GM19025 (cell line): ENCODE results near the gene IGSF1.
A peak's percentile ranks its signal among the peaks of the same experiment; 100 is the strongest.

Experiments
- ATAC-seq: cut with Tn5 transposase; IDR thresholded peaks from one replicate; pipeline ENCODE4 v1.9.1; 2021; ENCODE audit warnings: mild to moderate bottlenecking, low read depth, moderate library complexity; ENCODE audit not compliant: unreplicated experiment

The IGSF1 gene

DNA sequence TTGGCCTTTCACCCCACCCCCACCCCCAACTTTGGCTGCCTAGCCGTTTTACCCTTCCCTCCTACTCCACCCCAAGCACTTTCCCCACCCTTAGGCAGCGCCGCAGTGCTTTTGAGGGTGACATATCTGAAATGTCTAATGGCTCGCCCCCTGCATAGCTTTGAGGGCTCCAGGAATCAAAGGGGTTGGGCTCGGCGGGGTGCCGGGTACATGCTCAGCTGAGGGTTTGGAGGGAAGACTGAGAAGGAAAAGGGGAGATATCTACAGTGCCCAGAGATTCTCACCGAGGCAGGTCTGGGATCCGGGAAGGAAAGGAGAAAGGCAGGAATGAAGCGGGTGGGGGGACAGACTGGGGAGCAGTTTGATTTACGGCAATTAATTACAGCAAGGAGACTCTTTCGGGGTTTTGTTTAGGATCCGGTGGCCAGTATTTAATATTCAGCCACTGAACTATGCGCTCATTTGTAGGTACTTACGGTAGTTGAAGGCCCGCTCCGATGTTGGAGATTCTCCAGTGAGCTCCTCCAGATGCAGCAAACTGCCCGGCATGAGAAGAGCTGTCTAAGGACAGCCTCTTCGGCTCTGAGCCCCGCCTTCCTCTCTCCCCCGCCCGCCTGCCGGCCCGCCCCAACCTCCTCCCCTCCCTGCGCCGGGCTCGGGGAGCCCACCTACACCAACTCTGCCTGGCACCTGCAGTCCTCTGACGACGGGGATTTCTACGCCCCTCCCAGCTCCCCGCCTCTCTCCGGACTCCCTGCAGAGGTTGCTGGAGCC is at the start of gene IGSF1:
IGSF1 (minus strand) TSS at position 569 of the 774 bp plus-strand sequence. CDS start 2,632 bp downstream, outside the sequence.
- peak; percentile 93 for ATAC-seq

GRCh38 chrX:131332331-131332730 is 43.2 kb upstream of the IGSF1 start:
- no peak for ATAC-seq

DNA sequence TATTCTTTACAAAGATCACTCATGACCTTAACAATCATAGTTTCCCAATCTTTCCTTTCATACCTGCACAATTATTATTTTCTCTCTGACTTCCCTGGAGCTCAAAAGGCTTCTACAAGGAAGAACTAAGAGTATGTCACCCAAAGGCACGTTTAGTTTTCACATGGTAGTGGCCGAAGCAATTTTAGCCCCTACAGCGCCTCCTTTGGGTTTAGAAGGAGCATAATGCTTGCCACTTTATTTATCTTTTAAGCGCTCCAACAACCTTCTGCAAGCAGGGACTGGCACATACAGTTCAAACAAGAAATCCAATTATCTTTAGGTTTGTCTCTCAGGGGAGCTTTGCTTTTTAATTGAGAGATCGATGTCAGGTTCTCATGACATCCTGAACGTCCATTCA is 42.0 kb upstream of the IGSF1 start:
- ATAC-seq: no peak

DNA sequence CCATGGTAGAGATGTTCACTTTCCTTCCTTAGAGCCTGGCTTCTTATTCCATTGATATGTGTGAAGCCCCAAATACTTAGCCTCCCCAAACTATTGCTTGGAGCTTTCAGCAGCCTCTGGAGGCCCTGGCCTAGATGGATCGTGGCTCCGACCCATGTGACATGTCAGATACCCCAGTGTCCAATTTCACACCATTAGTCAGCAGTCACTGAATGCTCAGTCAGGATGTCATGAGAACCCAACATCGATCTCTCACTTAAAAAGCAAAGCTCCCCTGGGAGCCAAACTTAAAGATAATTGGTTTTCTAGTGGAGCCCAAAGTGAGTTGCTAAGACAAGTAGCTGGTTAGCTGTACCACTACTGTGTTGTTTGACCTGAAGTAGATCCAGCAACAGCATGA is 41.6 kb upstream of the IGSF1 start:
- ATAC-seq: no peak

DNA sequence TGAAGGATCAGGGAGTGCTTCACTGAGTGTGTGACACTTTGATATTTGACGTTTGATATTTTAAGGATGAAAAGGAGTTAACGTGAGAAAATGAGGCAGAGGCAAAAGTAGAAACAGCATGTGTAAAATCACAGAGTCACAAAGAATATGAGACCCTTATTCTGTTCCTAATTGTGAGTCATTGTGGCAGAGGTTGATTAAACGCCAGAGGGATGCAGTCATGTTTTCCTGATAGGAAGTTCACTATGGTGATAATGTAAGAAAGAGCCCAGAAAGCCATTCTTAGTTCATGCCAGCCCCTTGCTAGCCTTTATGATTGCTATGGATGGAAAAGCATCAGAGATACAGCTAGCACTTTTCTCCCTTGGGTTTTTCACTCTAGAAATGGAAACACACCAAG is 33.5 kb upstream of the IGSF1 start:
- ATAC-seq: no peak

GRCh38 chrX:131317326-131317725 is 28.2 kb upstream of the IGSF1 start:
- ATAC-seq: no peak

- ATAC-seq: no peak
Observed at GRCh38 chrX:131316260-131316659, 27.2 kb upstream of the IGSF1 start.

DNA sequence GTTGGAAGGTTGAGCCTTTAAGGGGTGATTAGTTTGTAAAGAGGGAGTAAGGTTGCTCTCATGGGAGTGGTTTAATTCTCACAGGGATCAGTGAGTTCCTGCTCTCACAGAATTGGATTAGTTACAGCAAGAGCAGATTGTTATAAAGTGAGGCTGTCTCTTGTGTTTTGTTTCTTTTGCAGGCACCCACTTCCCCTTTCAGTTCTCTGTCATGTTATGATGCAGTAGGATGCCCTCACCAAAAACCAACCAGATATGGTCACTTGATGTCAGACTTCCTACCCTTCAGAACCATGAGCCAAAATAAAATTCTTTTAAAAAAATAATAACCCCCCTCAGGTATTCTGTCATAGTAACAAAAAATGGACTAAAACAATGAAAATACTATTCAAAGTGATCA is 19.9 kb upstream of the IGSF1 start:
- ATAC-seq: no peak

- ATAC-seq: no peak
Observed at GRCh38 chrX:131306601-131307000, 17.5 kb upstream of the IGSF1 start.

DNA sequence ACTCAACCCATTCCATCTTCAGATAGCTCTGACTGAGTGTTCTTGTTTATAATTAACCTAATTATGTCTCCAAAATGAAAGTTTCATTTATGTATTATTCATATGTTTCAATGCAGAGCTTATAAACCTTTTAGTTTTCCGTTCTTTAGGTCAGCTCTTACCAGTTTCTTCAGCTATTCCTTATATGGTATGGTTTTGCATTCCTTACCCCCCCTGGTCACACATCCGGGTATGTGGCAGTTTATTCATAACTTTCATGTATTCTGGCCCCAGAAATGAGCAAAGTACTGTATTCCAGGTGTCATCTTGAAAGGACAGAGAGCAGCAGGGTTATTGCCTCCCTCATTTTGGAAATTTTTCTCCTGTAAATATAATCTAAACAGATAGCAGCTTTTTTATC is 16.8 kb upstream of the IGSF1 start:
- ATAC-seq: no peak

GRCh38 chrX:131302701-131303100 is 13.6 kb upstream of the IGSF1 start:
- no peak for ATAC-seq

- ATAC-seq: no peak
Observed at GRCh38 chrX:131301155-131301554, 12.0 kb upstream of the IGSF1 start.

GRCh38 chrX:131298846-131299245 is 9.7 kb upstream of the IGSF1 start:
- ATAC-seq: no peak

GRCh38 chrX:131298036-131298435 is 8.9 kb upstream of the IGSF1 start:
- ATAC-seq: no peak

DNA sequence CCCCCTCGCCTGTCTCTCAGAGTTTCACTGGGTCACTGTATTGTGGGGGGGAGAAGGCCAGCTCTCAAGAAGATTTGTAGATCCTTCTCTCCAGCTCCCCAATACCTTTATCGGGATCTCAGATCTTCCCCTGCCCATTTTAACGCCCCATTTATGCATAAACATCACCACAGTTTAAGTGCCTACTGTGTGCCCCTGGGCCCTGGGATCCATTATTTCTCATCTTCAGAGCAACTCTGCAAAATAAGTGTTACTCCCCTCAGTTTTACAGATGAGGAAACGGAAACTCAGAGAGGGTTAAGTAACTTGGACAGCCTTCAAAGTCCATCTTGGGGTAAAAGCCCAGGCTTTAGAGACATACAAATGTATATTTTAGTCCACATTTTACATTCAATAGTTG is 421 bp upstream of the IGSF1 start:
- ATAC-seq: no peak

- ATAC-seq: no peak
Observed at GRCh38 chrX:131288188-131288587, 918 bp downstream of the IGSF1 start.

DNA sequence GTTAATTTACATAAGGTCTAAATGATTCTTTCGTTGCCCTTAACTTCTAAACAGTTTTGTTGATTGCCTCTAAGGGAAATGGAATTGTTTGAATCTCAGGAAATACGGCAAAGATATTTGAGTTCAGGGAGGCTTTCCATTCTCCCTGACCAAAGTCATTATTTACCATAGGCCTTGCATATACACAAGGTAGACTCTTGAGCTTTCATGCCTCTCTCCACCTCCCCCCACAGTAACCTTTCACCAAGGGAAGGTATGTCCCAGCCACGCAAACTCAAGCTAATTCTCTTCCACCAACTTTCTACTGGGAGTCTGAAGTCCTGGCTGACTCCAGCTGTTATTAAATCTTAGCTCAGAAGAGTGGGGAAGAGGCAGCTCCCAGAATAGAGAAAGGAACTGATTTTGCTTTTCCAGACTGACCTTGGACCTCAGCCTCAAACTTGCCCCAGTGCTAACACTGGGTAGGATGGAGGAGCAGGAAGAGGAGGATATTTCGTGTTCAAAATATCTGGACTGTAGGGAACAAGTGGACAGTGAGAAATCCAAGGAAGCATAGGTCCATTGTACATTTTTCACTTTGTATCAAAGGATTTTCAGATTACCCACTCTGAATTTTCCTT is 1.4 kb downstream of the IGSF1 start:
- ATAC-seq: no peak

DNA sequence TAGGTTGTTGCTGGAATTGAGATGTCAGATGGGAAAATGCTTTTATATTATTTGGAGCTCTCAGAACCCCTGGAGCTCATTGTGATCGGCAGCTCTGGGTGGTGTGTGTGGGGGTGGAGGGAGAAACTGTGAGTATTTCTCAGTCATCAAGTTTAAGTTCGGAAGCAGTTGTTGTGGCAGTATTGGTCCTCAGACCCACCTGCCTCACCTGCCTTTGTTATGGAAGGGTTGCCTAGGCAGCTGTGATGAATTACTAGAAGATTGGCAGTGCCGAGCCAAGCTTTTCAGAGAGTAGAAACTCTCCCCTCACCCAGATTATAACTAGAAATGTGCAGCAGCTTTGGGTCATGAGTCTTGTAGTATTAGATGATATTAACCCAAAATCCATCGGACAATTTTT is 9.5 kb downstream of the IGSF1 start:
- ATAC-seq: no peak

DNA sequence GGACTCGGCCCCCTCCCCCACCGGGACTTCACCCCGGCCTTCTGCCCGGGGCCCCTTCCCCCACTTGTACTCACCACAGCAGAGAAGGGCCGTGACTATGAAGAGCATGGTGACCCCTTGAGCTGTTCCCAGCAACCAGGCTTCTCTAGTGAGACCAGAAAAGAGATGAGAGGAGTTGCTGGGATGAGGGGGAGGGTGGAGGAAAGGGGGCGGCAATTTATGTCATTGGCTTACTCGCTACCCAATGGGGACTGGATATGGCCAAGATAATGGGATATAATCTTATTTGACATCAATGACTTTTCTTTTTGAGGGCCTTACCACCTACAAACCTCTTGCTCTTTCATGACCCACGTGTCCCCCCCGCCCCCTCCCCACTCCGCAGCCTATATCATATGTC is 9.9 kb downstream of the IGSF1 start:
- ATAC-seq: no peak

- ATAC-seq: no peak
Observed at GRCh38 chrX:131277543-131278136, 11.5 kb downstream of the IGSF1 start.

- ATAC-seq: no peak
Observed at GRCh38 chrX:131273011-131273410, 16.1 kb downstream of the IGSF1 start.

- no peak for ATAC-seq
Observed at GRCh38 chrX:131271826-131272225, 17.3 kb downstream of the IGSF1 start.
